ENCODE results near the gene KCNH2.

- TF ChIP-seq TAF1 (IDR thresholded peaks at IDR 0.05; ENCODE audit: borderline replicate concordance, insufficient read depth, low read length) = no peak
- TF ChIP-seq POLR2AphosphoS5 (IDR thresholded peaks at IDR 0.05; ENCODE audit: low read depth, low read length) = no peak
- no peak for TF ChIP-seq REST (IDR thresholded peaks at IDR 0.05; ENCODE audit: insufficient read depth in 1 of 2, low read depth in 2 of 2, low read length in 2 of 2)
- no peak for TF ChIP-seq SIN3A (IDR thresholded peaks at IDR 0.05; ENCODE audit: borderline replicate concordance, insufficient read depth, low read length)
These were observed 43.0 kb downstream of the KCNH2 start for GRCh38 chr7:150935149-150935548.
